Kidney epithelial cell (primary cell): Measurements from ENCODE around the gene APC2. TPM values are rescaled to one million over a fixed set of nuclear protein-coding genes. Genes with fewer than 3 reads are reported as not detected.

ENCODE experiments used
- DNase-seq: peaks from one replicate; pipeline ENCODE4 v3.0.0-alpha.2; 2010; ENCODE audit warnings: low read depth
- H3K27me3 ChIP-seq: 2 replicates; pipeline ENCODE4 v1.6.0; 2011; ENCODE audit warnings: low read length; ENCODE audit not compliant: control insufficient read depth, insufficient read depth
- H3K36me3 ChIP-seq: 2 replicates; pipeline ENCODE4 v1.5.1; 2011; ENCODE audit warnings: low read length; ENCODE audit not compliant: control insufficient read depth, insufficient read depth
- H3K4me3 ChIP-seq: 2 replicates; pipeline ENCODE4 v1.5.1; 2011; ENCODE audit warnings: low read depth, mild to moderate bottlenecking, control low read depth, low read length
- total RNA-seq: library from RNA; depleted of rRNA; stranded (reverse); fragments of >200 nt; gene quantifications from 2 replicates; pipeline ENCODE4 v1.2.3, GENCODE V29; 2015
- TF ChIP-seq, protein P1 (sequence below): IDR thresholded peaks from 2 replicates; pipeline ENCODE4 v1.5.1; 2011; ENCODE audit warnings: mild to moderate bottlenecking, moderate library complexity, low read length, control low read depth, inconsistent platforms; ENCODE audit not compliant: insufficient read depth, poor library complexity, severe bottlenecking

Gene APC2
- total RNA-seq, 1 donor from 2014 or later: not detected

DNA sequence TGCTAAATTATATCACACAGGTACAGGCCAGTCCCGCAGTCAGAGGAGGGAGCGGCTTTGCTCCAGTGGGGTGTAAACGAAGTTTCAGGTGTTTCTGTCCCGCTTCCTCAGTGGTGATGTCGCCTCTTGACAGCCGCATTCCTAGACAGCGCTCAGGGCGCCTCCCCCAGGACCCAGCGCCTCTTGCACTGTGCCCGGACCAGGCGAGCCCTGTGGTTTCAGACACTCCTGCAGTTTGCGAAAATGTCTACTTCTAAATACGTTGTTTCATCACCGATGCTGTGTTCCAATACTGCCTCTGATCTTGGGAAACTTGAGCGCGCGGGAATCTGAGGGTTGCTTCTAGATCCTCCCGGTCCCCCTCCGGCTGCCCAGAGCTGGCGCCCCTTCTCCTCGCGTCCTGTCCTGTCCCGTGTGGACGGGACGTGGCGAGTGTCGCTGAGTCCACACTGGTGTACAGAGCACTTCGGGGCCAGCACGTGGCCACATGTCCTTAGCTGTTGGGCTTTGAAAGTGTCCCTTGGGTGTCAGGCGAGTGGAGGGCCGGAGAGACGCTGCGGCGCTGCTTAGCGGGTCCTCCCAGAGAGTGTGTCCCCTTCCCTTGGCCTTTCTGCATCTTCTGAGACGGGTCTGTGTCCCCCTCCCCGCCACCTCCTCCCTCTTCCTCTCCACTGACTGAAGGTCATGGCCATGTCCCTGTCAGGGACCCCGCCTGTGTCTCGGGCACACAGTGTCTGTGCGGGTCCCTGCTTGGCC is 26.3 kb upstream of the APC2 start:
- TF ChIP-seq, protein P1, sequence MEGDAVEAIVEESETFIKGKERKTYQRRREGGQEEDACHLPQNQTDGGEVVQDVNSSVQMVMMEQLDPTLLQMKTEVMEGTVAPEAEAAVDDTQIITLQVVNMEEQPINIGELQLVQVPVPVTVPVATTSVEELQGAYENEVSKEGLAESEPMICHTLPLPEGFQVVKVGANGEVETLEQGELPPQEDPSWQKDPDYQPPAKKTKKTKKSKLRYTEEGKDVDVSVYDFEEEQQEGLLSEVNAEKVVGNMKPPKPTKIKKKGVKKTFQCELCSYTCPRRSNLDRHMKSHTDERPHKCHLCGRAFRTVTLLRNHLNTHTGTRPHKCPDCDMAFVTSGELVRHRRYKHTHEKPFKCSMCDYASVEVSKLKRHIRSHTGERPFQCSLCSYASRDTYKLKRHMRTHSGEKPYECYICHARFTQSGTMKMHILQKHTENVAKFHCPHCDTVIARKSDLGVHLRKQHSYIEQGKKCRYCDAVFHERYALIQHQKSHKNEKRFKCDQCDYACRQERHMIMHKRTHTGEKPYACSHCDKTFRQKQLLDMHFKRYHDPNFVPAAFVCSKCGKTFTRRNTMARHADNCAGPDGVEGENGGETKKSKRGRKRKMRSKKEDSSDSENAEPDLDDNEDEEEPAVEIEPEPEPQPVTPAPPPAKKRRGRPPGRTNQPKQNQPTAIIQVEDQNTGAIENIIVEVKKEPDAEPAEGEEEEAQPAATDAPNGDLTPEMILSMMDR: no peak
- peaks cover 14% of the 10 kb centered on the region for H3K36me3 ChIP-seq
- no peaks in the 10 kb centered on the region for H3K27me3 ChIP-seq

DNA sequence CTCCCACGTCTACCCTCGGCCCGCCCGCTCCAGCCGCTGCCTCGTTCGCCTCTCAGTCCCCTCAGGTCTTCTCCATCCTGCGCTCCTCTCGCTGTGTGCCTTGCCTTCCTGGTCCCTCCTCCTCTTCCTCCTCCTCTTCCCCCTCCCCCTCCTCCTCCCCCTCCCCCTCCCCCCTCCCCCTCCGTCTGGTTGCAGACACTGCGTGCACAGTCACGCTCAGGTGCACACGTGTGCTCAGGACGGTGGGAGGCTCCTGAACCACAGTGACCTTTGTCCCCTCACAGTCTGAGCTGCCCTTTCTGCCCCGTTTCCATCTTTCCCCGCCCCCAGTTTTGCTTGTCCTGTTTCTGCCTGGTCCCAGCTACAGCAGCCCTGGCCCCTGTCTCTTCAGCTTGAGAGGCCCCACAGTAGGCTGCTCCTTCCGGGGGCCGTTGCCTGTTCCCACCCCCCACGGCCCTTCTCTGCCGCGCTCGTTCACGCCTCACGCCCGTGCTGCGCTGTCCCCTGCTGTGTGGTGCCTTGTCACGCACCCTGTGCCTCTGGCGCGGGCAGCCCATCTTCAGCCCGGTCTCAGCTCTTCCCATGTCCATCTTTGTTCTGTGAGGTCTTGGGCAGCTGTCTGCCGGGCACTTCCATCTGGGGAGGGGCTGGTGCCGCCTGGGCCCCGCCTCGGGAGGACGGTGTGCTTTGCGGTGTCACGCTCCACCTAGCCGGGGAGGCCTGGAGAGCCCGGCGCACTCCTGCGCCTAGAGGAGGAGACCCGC is 25.5 kb upstream of the APC2 start:
- Histone ChIP-seq H3K4me3 (no peak overlapping the region), H3K36me3 (peaks cover 14% of the 10 kb centered on the region), H3K27me3 (no peaks in the 10 kb centered on the region)
- no peak for DNase-seq
- TF ChIP-seq, protein P1: no peak

More for the DNA sequence above, 26.3 kb upstream of the APC2 start:
- DNase-seq: no peak
- no peak overlapping the region for H3K4me3 ChIP-seq

DNA sequence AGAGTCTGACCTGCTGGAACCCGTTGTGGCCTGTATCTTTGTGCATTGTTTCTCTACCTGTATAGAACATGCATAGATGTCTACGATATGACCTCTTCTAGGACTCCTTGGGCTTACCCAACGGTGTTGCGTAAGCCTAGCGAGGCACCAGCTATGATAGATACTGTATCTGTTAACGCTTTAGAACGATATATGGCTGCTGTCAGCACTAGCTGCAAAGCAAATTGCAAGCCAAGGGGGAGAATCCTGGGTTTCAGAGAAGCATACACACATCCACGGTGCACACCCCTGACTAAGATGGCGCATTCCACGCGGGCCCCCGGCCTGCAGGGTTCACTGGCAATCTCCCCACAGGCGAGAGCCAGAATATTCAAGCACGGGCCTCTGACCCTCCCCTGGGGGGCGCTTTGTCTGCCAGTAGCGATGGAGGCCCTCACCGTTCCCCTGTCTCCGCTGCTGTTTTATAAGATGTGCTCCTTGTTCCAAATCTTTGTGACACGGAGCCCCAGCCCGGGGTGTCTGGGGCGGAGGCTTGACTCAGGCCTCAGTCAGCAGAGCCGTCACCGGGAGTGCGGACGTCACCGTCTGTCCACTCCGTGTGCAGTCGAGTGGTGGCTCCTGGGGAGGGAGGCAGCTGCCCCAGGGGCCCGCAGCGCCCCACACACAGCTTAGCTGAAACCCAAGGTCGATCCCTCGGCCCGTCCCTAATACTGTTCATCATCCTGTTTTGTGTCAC is 24.7 kb upstream of the APC2 start:
- TF ChIP-seq, protein P1: no peak
- Histone ChIP-seq H3K4me3 (no peak overlapping the region), H3K27me3 (no peaks in the 10 kb centered on the region), H3K36me3 (peaks cover 17% of the 10 kb centered on the region)
- DNase-seq: no peak

DNA sequence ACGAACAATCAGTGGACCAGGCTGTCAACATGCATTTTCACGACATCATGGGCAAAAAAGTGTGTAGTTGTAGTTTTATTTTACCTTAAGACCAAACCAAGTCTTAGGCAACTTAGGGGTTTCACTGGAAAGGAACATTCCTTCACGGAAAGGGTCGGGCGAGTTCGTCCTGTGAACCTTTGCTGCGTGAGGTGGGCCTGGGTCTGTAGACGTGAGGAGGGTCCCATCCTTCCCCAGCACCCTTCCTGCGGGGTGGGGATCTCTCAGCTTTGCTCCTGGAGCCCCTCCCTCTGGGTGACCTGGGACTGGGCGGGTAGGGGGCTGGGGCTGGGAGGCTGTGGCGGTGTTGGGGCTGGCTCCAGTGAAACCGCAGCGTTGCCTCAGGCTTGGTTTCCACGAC is 24.0 kb upstream of the APC2 start:
- Histone ChIP-seq H3K36me3 (peaks cover 18% of the 10 kb centered on the region), H3K27me3 (no peaks in the 10 kb centered on the region), H3K4me3 (no peak overlapping the region)
- DNase-seq: no peak
- TF ChIP-seq, protein P1: no peak

DNA sequence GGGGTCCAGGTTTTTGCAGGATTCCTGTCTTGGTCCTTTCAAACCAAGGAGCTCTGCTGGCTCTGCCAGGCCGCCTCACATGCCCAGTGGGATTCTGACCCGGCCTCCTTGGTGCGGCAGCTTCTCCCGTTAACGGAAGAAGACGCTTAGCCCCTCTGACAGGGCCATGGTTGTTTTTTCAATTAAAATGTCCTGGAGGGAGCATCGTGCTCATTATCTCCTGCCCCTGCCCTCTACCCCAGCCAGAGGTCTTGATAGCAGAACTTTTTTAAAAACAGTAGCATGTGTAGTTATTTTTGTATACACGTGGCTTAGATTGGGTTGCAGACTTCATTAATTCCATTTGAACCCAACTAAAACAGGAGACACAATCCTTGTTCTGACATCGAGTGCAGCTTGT is 23.2 kb upstream of the APC2 start:
- Histone ChIP-seq H3K36me3 (peaks cover 17% of the 10 kb centered on the region), H3K27me3 (no peaks in the 10 kb centered on the region), H3K4me3 (no peak overlapping the region)
- TF ChIP-seq, protein P1: no peak
- DNase-seq: no peak
